Fibroblast of skin of left quadriceps (primary cell): ENCODE data around the gene RETREG3.
"Not testable (repeated sequence)": the region's sequence is repeated elsewhere in the genome, so short reads cannot be mapped to it uniquely, and the experiment has no call there.

ENCODE experiments used
- DNase-seq, 2 experiments: peaks; one replicate each; pipeline ENCODE4 v3.0.0-alpha.2; 2013; ENCODE audit warnings: low read depth in 2 of 2

Gene RETREG3

GRCh38 chr17:42553161-42553818 lies 55.9 kb downstream of the RETREG3 start:
- no peak for DNase-seq

- not testable (repeated sequence) for DNase-seq
These were observed 56.4 kb downstream of the RETREG3 start, which contains the start of gene HSD17B1 for GRCh38 chr17:42552736-42553135. TSS of gene HSD17B1 (plus strand) at chr17:42552923. CDS start at chr17:42552934, 11 bp downstream.

- DNase-seq, result no peak
These were observed 60.0 kb downstream of the RETREG3 start for GRCh38 chr17:42548993-42549755.

GRCh38 chr17:42548070-42548837 lies 60.9 kb downstream of the RETREG3 start:
- DNase-seq, result no peak

- DNase-seq, result no peak
These were observed 61.5 kb downstream of the RETREG3 start for GRCh38 chr17:42547698-42548069.

- DNase-seq, result no peak
These were observed 62.1 kb downstream of the RETREG3 start for GRCh38 chr17:42547001-42547461.

- DNase-seq, result not testable (repeated sequence)
These were observed 63.2 kb downstream of the RETREG3 start for GRCh38 chr17:42545755-42546505.

GRCh38 chr17:42544874-42545283 lies 64.3 kb downstream of the RETREG3 start:
- no peak for DNase-seq

- no peak for DNase-seq
These were observed 65.7 kb downstream of the RETREG3 start for GRCh38 chr17:42543190-42544079.

GRCh38 chr17:42541041-42541833 lies 67.9 kb downstream of the RETREG3 start:
- no peak for DNase-seq

- DNase-seq, result not testable (repeated sequence)
These were observed 68.6 kb downstream of the RETREG3 start for GRCh38 chr17:42540558-42540957.

- no peak for DNase-seq
These were observed 70.7 kb downstream of the RETREG3 start for GRCh38 chr17:42538482-42538881.

GRCh38 chr17:42537826-42538451 lies 71.2 kb downstream of the RETREG3 start:
- no peak for DNase-seq

GRCh38 chr17:42537156-42537805 lies 71.9 kb downstream of the RETREG3 start:
- no peak for DNase-seq

- DNase-seq, result no peak
These were observed 72.6 kb downstream of the RETREG3 start for GRCh38 chr17:42536372-42537155.

- peak; percentile 57 to 70 for DNase-seq
These were observed 73.2 kb downstream of the RETREG3 start, which contains the start of gene NAGLU for GRCh38 chr17:42536048-42536371. TSS of gene NAGLU (plus strand) at chr17:42536241. CDS start at chr17:42536273, 32 bp downstream.

- no peak for DNase-seq
These were observed 73.8 kb downstream of the RETREG3 start for GRCh38 chr17:42535155-42536047.
